Skin of body (tissue), 2 donors: Measurements from ENCODE around the gene ARHGAP26. TPM values are rescaled to one million over a fixed set of nuclear protein-coding genes. Genes with fewer than 3 reads are reported as not detected.

Source experiments
- DNase-seq: peaks from one replicate; lab custom pipeline; 2025; lab: John Stamatoyannopoulos, UW
- total RNA-seq: library from RNA; depleted of rRNA; stranded (reverse); fragments of >200 nt; gene quantifications from one replicate; pipeline ENCODE4 v1.2.3, GENCODE V29; 2014

ARHGAP26 gene
- total RNA-seq, 1 donor from 2014 or later, result 40.6 TPM

- no peak for DNase-seq
Measured at GRCh38 chr5:143215690-143216089, 445.5 kb downstream of the ARHGAP26 start.

DNA sequence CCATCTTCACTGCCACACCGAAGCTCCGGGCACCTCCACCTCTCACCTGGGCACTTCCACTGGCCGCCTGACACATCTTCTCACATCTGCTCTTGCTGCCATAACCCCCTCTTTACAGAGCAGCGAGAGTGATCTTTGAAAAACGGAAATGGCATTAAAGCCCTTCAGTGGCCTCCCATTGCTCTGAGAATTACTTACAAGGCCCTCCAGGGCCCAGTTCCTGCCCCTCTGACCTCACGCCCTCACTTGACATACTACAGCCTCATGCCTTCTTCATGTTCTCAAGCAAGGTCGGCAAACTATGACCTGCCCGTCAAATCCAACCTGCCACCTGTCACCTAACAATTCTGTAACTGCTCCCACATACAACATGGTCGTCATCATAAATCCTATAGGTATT is 446.0 kb downstream of the ARHGAP26 start:
- no peak for DNase-seq

DNA sequence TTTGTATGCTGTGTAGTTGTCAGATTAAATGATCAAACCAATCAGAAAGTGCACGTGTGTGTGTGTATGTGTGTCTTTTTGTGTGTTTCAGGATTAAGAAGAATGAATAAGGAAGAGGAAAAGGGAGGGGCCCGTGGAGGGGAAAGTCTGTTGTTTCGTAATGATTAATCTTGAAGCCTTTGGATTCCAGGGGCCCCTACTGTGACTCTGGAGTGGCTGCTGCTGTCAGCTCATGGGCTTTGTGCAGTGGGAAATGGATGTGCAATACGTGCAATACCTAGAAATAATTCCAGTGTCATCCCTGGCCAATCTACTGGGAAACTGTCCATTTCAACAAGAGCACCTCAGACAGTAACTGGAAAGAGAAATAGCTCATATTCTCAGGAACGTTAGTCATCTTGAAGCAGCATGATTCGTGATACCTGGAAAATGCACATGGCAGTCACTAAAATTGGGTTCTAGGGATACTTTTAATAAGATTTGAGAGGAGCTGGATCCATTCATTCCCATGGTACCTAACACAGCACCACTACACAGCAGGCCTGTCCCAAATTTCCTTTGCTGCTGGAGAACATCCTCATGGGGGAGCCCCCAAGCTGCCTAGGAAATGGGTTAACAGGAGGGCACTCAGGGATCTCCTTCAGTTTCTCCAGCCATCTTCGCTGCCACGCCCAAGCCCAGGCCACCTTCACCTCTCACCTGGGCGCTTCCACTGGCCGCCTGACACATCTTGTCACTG is 447.1 kb downstream of the ARHGAP26 start:
- DNase-seq, result no peak

DNA sequence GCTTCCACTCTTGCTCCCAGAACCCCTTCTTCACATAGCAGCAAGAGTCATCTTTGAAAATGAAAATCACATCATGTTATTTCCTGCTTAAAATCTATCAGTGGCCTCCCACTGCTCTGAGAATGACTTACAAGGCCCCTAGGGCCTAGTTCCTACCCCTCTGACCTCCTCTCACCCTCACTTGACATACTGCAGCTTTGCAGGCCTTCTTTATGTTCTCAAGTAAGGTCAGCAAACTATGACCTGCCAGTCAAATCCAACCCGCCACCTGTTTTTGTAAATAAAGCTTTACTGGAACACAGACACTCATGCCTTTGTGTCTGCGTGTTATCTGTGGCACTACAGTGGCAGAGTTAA is 447.6 kb downstream of the ARHGAP26 start:
- DNase-seq, result no peak

- DNase-seq, result no peak
Measured at GRCh38 chr5:143218517-143219170, 448.5 kb downstream of the ARHGAP26 start.

DNA sequence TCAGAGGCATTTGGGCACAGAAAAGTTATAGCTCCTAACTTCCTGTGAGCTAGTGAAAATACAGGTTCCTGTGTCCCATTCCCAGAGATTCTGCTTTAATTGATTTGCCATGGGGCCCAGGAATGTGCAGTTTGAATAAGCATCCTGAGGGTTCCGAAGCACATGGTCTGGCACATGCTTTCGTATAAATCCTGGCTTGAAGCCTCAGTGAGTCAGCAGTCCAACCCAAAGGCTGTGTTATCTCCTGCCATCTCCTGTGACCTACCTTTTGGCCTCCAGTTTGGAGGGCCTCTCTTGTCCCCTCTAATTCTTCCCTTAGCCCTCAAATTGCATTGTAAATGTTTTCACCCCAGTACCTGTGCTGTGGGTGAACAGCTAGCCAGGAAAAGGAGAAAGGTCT is 449.5 kb downstream of the ARHGAP26 start:
- DNase-seq, result no peak

GRCh38 chr5:143220748-143221251 is 450.6 kb downstream of the ARHGAP26 start:
- DNase-seq, result no peak

DNA sequence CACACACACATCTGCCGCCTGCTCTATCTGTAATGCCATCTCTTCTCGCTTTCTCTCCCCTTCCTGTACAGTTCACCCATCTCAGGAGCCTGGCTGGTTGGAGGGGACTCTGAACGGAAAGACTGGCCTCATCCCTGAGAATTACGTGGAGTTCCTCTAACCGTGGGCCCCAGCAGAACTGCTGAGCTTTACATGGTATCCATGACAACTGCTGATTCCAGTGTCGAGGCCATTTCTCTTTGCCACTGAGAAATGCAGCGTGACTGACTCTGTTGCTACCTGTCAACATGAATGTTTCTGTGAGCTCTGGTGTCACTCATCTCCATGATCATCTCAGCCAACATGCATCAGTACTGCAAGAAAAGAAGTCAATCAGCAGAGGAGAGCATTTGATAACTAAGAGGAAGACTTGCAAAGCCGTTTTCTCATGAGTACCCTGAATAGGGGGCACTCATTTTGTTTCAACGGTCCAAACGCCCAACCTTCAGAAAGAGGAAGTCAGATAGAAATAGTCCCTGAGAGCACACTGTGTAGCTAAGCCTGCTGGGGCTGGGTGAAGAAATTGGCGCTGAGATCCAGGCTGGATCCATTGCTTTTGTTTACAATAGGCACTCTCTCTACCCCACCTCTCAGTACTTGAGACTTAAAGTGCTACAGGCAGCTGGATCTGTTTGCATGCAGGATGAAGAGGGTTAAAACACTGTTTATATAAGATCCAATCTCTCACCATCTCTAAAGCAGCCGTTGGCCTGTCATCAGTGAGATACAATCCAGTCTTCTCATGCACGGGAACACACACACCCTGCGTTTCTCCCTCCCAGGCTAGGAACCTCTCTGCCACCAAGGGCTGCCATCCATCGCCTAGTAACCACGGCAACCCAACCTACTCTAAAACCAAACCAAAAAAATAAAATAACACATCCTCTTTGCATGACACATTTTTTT is 452.4 kb downstream of the ARHGAP26 start:
- DNase-seq, result no peak

GRCh38 chr5:143224672-143225071 is 454.5 kb downstream of the ARHGAP26 start:
- no peak for DNase-seq

DNA sequence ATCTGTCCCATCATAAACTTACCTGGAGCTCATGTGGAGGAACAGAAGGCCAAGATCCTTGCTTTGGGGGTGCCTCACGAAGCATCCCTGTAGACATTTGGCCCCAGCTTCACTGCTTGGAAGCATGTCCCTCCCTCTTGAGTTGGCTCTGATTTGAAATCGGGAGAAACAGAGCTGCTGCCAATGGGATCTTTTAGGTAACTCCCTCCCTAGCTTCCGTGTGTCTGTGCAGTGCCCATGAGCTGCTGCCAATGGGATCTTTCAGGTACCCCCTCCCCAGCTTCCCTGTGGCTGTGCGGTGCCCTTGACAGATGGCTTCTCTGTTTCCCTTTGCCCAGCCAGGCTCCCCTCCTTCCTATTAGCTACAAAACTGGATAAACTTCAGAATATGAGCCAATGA is 455.3 kb downstream of the ARHGAP26 start:
- no peak for DNase-seq

DNA sequence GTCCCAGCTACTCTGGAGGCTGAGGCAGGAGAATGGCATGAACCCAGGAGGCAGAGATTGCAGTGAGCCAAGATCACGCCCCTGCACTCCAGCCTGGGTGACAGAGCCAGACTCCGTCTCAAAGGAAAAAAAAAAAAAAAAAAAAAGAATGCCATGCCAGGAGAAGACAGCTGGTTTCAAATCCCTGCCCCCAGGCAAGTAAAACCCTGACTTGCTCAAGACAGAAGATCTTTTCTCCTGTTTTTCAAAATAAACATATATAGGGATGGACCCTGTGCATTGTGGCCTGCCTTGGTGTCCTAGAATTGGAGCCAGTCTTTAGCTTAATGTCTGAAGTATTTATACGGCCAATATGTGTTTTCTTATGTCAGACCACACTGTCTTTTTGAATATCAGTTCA is 456.2 kb downstream of the ARHGAP26 start:
- DNase-seq, result no peak

GRCh38 chr5:143226872-143227271 is 456.7 kb downstream of the ARHGAP26 start:
- DNase-seq, result no peak

DNA sequence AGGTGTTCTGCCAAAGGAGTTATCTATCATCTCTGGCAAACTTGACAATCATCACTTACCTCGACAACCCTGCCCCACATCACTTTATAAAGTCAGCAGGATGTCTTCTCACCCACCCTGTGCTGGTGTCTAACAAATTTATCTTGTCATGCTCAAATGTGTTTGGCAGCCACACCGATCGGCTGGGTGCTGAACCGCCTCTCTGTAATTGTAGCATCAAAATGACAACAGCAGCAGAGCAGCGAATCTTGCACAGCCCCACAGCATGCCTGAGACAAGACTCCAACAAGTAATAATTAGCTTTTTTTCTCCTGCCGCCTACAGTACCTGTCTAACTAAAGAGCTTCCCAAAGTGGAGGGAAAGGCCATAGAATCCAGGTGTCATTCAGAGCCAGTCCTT is 457.1 kb downstream of the ARHGAP26 start:
- DNase-seq, result no peak

- no peak for DNase-seq
Measured at GRCh38 chr5:143228597-143229293, 458.6 kb downstream of the ARHGAP26 start.

- DNase-seq, result no peak
Measured at GRCh38 chr5:143229426-143229895, 459.3 kb downstream of the ARHGAP26 start.

DNA sequence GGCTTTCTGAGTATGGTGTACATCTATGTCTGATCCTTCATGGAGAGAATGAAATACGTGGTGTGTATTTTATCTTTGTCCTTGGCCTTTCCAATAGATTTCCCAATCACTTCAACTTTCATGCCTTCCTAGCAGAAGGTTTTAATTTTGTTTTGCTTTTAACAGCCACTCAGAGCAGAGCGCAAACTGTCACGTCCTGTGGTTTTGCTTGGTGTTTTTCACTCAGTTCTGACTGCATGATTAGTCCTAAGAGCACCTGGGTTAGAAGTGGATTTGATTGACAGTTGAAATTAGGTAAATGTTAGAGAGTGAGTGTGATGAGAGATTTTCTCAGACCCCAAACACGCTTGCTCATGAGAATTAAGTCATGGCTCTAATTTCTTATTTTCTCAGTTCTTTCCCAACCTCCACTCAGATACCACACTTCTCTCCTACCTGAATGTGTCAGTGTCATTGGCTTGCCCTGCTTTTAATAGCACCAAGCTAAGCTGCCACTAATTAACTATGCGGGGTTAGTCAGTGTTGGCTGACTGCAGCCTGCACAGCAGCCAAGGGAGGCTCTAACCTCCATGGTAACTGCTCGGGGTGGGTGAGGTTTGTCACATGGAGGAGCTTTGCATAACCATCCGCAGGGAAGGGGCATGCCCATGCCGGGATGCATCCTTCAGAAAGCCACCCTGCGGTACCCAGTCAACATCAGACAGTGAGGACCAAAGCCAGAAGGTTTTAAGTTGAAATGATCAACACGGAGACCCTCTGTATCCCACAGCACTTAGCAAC is 459.9 kb downstream of the ARHGAP26 start:
- peak; percentile 68 for DNase-seq

DNA sequence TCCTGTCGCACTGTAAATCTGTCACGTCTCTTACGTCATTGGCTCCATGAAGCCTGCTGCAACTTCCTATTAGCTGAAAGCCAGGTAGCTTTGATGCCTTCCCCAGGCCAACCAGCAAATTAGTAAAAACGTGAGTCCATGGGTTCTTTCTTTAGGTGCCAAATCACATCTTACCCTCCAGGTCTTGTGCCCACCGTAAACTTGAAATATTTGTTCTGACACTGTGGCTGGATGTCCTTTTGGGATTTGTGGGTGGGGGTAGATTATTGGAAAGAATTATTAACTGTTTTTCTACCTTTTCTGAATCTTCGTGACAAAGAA is 460.5 kb downstream of the ARHGAP26 start:
- DNase-seq, result no peak

- DNase-seq, result no peak
Measured at GRCh38 chr5:143231416-143231815, 461.2 kb downstream of the ARHGAP26 start.

DNA sequence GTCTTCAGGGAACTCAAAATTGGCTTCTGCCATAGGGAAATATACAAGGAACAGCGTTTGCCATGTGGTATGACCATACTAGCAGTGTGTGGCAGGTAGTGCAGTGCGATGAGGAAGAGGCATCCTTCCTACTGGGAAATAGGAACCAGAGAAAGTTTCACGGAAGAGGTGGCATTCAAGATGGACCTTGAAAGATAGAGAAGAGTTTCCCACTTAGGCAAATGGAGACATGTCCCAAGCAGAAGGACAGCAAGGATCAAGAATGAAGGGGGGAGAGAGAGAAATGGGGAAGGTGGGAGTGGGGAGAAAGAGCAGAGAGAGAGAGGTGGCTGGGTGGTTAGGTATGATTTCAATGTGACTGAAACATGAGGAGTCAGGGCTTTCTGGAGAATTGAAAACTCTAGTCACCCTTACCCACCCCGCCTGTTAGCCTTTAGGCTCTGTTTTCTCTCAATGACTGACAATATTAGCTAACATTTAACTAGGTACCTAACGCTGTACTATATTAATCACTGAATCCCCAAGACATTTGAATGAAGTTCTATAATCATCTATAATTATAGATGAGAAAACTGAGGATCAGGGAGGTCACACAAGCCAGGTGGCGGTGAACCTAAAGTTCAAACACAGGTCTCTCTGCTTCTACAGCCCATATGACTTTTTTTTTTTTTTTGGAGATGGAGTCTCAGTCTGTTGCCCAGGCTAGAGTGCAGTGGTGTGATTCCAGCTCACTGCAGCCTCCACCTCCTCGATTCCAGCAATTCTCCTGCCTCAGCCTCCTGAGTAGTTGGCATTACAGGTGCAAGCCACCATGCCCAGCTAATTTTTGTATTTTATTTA is 462.0 kb downstream of the ARHGAP26 start:
- DNase-seq, result no peak

DNA sequence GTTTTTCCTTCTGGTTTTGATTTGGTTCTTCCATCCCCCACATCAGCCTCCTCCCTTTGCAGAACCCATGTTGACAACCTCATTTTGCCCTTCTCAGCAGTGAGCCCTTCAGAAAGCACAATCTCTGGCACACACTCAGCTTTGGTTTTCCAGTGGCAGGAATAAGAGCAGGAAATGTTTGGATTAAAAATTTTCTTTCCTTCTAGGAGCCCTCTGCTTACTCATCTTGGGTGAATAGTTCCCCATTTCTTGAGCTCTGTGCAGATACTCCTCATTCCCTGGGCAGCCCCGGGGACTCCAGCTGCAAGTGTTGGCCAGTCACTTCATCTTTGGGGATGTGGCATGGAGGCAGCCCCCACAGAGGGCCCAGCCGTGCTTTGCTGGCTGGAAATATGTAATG is 462.9 kb downstream of the ARHGAP26 start:
- DNase-seq, result peak; percentile 28
